Activated CD4-positive, alpha-beta T cell treated with anti-CD3 and anti-CD28 coated beads for 48 hours (primary cell): Measurements from ENCODE around the gene MAD1L1.
A peak's percentile ranks its signal among the peaks of the same experiment; 100 is the strongest.

ENCODE experiments used
- DNase-seq: peaks from one replicate; pipeline ENCODE4 v3.0.0-alpha.2; 2020

MAD1L1 gene

DNA sequence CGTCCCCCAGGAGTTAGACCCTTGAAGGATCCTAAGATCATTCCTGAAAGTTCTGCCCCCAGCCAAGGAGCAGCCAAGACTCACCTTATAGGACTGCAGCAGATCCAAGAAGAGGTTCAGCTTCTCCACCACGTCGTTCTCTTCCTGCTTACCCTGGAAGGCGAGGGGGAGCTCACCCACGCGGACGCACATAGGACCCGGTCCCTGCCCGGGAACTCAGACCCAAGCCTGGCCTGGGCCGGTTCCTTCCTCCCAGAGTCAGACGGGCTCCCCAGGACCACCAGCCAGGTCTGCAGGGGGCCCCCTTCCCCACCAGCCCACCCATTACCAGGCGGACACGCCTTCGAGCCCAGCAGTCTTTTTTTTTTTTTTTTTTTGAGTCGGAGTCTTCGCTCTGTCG is 24.9 kb upstream of the MAD1L1 start:
- DNase-seq, result no peak

DNA sequence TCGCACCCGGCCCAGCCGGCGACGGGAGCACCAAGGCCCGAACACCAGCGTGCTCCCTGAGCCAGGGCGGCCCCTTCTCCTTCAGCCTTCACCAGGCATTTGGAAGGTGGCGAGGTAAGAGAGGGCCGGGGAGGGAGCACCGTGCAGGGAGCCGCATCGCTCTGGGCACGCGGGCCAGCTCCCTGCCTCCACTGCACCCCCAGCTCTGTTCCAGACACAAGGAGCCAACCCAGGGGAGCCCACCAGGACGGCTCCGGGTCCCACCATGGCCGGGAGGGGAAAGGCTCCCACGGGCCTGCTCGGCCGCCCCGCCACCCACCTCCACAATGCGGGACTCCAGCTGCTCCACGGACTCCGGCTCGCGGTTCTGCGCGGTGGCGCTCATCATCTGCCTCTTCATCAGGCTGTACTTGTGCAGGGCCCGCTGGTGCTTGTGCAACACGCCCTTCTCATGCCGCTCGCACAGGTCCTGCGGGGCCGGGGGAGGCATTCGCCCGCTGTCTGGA is 24.4 kb upstream of the MAD1L1 start:
- no peak for DNase-seq

GRCh38 chr7:2256306-2257045 is 23.7 kb upstream of the MAD1L1 start:
- DNase-seq, result no peak

GRCh38 chr7:2255145-2256139 is 22.7 kb upstream of the MAD1L1 start:
- no peak for DNase-seq

GRCh38 chr7:2254429-2255144 is 21.8 kb upstream of the MAD1L1 start:
- no peak for DNase-seq

- DNase-seq, result no peak
Measured at GRCh38 chr7:2253525-2254244, 20.9 kb upstream of the MAD1L1 start.

- DNase-seq, result no peak
Measured at GRCh38 chr7:2253021-2253420, 20.3 kb upstream of the MAD1L1 start.

- no peak for DNase-seq
Measured at GRCh38 chr7:2251841-2252771, 19.4 kb upstream of the MAD1L1 start.

DNA sequence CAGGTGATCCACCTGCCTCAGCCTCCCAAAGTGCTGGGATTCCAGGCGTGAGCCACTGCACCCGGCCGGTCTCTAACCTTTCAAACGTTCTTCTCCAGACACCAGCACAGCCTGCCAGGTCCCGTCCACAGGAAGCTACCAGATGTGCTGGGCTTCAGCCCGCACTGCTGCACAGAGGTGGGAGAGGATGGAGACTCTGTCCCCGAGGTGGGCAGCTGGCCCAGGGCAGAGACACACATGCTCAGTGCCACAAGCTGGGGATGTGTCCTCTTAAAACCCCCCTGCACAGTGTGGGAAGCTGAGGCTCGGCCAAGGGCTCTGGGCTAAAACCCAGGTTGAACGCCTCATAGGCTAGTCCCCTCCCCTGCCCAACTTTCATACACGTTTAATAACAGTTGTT is 18.6 kb upstream of the MAD1L1 start:
- no peak for DNase-seq

- DNase-seq, result no peak
Measured at GRCh38 chr7:2249744-2250323, 17.1 kb upstream of the MAD1L1 start.

DNA sequence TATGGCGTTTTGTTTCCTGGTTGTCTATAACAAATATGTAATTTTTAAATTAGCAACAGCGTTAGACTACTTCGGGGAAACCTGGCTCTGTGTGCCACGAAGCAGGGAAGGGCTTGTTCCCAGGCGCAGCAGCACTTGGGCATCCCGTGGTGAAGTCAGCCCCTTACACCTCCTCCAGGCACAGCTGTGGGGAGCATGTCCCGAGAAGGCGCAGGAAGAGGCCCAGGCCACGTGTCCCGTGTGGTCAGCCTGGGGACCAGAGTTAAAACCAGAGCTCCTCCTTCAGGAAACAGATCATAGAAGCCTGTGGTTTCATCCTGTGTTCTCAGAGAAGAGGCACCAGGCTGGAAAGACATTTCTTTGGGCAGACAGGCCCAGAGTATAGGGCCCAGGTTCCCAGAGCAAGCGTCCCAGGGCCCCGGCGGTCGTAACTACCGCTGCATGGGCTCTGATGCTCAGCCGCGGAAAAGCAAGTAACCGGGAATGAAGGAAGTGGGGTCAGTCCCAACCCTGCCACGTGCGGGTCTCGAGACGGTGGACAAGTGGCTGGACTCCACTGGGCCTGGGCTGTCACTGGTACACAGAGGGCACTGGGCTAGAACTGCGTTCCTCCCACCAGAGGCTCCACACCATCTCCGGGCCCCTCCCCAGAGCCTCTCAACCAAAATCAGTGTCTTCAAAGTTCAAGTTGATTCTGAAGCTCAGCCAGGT is 16.4 kb upstream of the MAD1L1 start:
- no peak for DNase-seq

- peak; percentile 56 for DNase-seq
Measured at GRCh38 chr7:2247141-2247995, 14.6 kb upstream of the MAD1L1 start.

DNA sequence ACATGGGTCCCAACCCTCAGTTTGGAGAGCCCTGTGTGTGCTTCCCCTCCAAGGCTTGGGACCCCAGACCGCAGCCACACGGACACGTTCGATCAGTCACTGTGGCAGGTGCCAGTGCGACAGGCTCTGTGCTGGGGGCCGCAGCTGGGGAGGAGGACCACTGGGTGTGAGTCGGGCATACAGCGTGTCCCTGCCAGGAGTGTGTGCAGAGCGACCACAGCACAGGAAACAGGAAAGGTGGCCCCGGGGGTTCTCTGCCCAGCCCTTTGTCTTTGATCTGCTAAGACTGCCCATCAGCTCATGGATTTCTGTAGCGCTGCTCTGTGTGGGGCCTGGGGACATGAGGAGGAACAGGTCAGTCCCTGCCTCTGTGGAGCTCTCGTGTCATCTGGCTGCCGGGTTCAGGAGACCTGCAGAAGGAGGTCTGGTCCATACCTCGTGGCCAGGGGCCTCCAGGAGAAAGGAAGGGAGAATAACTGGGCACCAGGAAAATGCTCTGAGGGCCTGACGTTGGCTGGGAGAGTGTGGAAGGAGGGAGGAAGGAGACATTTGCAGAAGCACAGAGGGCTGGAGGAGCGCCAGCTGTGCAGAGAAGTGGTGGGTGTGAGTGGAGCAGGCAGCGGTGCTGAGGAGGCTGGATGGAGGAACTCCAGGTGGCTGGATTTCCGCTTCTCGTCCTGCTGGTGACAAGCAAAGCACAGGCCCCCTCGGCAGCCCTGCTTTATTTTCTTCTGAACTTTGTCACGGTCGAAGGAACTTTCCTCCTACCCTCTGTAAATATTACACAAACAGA is 13.3 kb upstream of the MAD1L1 start:
- DNase-seq, result no peak

DNA sequence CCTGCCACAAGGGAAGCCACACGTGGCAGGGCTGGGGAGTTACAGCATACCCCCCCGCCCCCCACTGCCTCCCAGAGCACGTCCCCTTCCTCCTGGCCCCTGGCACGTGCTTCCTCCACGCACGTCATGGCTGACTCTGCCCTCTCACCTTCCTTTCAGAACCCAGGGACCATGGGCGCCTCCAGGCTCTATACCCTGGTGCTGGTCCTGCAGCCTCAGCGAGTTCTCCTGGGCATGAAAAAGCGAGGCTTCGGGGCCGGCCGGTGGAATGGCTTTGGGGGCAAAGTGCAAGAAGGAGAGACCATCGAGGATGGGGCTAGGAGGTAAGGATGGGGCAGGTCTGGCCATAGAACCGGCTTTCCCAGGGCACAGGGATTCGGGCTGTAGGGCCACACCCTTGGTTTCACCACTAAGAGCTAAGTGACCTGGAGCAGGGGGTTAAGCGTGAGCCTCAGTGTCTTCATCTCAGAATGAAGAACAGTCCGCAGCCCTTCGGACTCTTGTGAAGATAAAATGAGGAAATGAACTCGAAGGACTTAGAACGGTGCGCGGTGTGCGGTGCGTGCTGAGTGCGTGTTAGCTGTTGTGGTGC is 11.8 kb upstream of the MAD1L1 start:
- DNase-seq, result no peak

DNA sequence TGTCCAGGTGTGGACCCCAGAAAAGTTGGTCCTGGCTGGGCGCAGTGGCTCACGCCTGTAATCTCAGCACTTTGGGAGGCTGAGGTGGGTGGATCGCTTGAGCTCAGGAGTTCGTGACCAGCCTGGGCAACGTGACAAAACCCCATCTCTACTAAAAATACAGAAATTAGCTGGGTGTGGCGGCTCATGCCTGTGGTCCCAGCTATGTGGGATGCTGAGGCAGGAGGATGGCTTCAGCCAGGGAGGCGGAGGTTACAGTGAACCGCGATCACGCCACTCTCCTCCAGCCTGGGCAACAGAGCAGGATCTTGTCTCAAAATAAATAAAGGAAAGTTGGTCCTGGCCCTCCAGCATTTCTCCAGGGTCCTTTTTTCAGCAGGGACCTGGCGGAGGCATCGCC is 10.7 kb upstream of the MAD1L1 start:
- no peak for DNase-seq

DNA sequence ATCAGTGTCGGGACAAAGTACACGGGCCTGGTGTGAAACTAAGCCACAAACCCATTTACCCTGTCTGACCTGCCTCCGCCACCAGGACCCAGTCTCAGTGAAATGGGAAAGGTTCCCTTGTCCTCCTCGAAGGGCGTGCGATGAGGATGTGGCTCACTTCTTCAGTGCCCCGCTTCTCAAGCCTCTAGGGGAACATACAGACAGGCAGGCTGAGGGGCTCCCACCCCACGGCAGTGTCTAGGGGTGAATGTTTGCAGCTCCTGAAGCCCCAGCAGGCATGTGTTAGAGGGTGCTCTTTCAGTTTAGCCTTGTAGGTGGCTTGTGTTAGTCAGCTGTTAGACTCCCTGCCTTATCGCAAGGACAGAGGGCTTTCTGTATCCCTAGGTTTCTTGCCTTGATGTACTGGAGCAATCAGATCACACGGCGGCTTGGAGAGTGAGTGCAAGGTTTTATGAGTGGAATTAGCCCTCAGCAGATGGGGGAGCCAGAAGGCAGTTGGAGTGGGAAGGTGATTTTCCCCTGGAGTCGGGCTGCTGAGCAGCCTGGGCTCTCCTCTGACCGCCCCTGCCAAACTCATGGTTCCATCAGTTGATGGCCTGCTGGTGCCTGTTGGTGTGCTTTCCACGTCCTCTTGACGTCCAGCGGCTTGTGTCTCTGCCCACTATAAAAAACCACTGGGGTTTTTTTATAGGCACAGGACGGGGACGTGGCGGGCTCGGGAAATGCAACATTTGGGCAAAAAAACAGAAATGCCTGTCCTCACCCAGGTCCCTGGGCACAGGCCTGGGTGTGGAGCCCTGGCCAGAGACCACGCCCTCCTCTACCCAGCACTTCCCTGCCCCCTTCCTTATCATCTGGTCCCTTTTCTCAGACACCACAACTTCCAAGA is 10.0 kb upstream of the MAD1L1 start:
- DNase-seq, result peak; percentile 47
